Measurements from ENCODE around the gene SLC2A4.

The SLC2A4 gene

GRCh38 chr17:7306911-7307685 lies 25.6 kb downstream of the SLC2A4 start, which contains the start of gene EIF5A:
Gene EIF5A, plus strand, starts transcription at chr17:7307628. Its CDS starts 2,008 bp downstream, at chr17:7309636.
- DNase-seq (ENCODE audit: low read depth) = peak; percentile 100

GRCh38 chr17:7307686-7308624 lies 26.4 kb downstream of the SLC2A4 start:
- DNase-seq (ENCODE audit: low read depth) = no peak

GRCh38 chr17:7308625-7309433 lies 27.3 kb downstream of the SLC2A4 start:
- peak; percentile 77 for DNase-seq (ENCODE audit: low read depth)

GRCh38 chr17:7309628-7310027 lies 28.1 kb downstream of the SLC2A4 start:
- DNase-seq (ENCODE audit: low read depth) = no peak

- no peak for DNase-seq (ENCODE audit: low read depth)
Observed at GRCh38 chr17:7311110-7311705, 29.7 kb downstream of the SLC2A4 start.

- no peak for DNase-seq (ENCODE audit: low read depth)
Observed at GRCh38 chr17:7312432-7313087, 31.0 kb downstream of the SLC2A4 start.

GRCh38 chr17:7313088-7313889 lies 31.8 kb downstream of the SLC2A4 start:
- DNase-seq (ENCODE audit: low read depth) = no peak

GRCh38 chr17:7313890-7314718 lies 32.6 kb downstream of the SLC2A4 start:
- DNase-seq (ENCODE audit: low read depth) = no peak

- peak; percentile 91 for DNase-seq (ENCODE audit: low read depth)
Observed at GRCh38 chr17:7314719-7315569, 33.4 kb downstream of the SLC2A4 start, which contains the start of gene GPS2. Gene GPS2, minus strand, starts transcription at chr17:7315360. Its CDS starts 308 bp downstream, at chr17:7315052.

GRCh38 chr17:7315570-7316235 lies 34.2 kb downstream of the SLC2A4 start:
- no peak for DNase-seq (ENCODE audit: low read depth)

- DNase-seq (ENCODE audit: low read depth) = no peak
Observed at GRCh38 chr17:7317161-7317803, 35.8 kb downstream of the SLC2A4 start.

GRCh38 chr17:7318121-7318860 lies 36.8 kb downstream of the SLC2A4 start:
- no peak for DNase-seq (ENCODE audit: low read depth)

GRCh38 chr17:7321466-7321865 lies 39.9 kb downstream of the SLC2A4 start:
- no peak for DNase-seq (ENCODE audit: low read depth)

- DNase-seq (ENCODE audit: low read depth) = no peak
Observed at GRCh38 chr17:7322520-7323194, 41.1 kb downstream of the SLC2A4 start.

- peak; percentile 63 for DNase-seq (ENCODE audit: low read depth)
Observed at GRCh38 chr17:7323731-7324437, 42.4 kb downstream of the SLC2A4 start.

Measured in activated T-cell treated with anti-CD3 and anti-CD28 coated beads for 1 hour (primary cell).